PC-3 (cell line): ENCODE measurements around the gene VANGL2.

Source experiments
- EZH2phosphoT487 ChIP-seq: fragments of 300-600 bp; sonication (generic); IDR thresholded peaks from 2 replicates; pipeline ENCODE4 v1.6.1; 2018; ENCODE audit warnings: mild to moderate bottlenecking, antibody characterized with exemption, low read length, borderline replicate concordance
- TF ChIP-seq, protein P1 (sequence below): fragments of 300-600 bp; sonication (generic); conservative IDR thresholded peaks from 2 replicates; pipeline ENCODE4 v1.5.1; 2017; ENCODE audit warnings: antibody characterized with exemption, low read depth, mild to moderate bottlenecking, low read length

DNA sequence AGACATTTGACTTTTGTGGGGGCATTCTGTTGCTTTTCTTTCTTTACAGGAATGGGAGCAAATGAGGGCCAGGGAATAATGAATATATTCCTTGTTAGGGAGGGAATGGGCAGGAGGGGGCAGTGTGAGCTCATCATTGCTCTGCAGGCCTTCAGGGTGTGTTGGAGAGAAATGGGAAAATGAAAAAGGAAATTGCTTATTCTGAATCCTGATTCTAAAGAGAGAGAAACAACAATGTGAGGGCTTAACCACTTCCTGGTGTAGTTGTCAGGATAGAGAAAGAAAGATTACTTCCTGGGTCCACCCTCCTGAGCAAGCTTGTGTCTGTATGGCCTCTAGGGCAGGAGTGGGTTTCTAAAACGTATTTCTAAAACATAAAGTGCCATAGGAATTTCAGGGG lies 28.3 kb downstream of the VANGL2 start:
- TF ChIP-seq, protein P1, sequence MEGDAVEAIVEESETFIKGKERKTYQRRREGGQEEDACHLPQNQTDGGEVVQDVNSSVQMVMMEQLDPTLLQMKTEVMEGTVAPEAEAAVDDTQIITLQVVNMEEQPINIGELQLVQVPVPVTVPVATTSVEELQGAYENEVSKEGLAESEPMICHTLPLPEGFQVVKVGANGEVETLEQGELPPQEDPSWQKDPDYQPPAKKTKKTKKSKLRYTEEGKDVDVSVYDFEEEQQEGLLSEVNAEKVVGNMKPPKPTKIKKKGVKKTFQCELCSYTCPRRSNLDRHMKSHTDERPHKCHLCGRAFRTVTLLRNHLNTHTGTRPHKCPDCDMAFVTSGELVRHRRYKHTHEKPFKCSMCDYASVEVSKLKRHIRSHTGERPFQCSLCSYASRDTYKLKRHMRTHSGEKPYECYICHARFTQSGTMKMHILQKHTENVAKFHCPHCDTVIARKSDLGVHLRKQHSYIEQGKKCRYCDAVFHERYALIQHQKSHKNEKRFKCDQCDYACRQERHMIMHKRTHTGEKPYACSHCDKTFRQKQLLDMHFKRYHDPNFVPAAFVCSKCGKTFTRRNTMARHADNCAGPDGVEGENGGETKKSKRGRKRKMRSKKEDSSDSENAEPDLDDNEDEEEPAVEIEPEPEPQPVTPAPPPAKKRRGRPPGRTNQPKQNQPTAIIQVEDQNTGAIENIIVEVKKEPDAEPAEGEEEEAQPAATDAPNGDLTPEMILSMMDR, result peak; percentile 87
- TF ChIP-seq EZH2phosphoT487, result no peak
